CD4-positive, alpha-beta memory T cell (primary cell): ENCODE results near the gene PANK1. TPM values are rescaled to one million over a fixed set of nuclear protein-coding genes. Genes with fewer than 3 reads are reported as not detected.
"Not testable (repeated sequence)": the region's sequence is repeated elsewhere in the genome, so short reads cannot be mapped to it uniquely, and the experiment has no call there.

Experiments used
- CTCF ChIA-PET: fragments of 350-600 bp; sonication (Branson Sonifier 250); formaldehyde crosslinking; loops from one replicate; lab custom pipeline; 2021; ENCODE audit warnings: inconsistent platforms; ENCODE audit not compliant: partially characterized antibody; lab: Charles Lee
- POLR2A ChIA-PET: fragments of 350-600 bp; sonication (Branson Sonifier 250); formaldehyde crosslinking; loops from one replicate; lab custom pipeline; 2021; ENCODE audit not compliant: partially characterized antibody; lab: Charles Lee
- DNase-seq, 5 donors: peaks; one replicate each; pipeline versions ENCODE4 v3.0.0 to v3.0.0-alpha.2; 2020 to 2022; ENCODE audit warnings: mixed read lengths in 1 of 5
- H3K27ac ChIP-seq: one replicate; pipeline ENCODE4 v1.7.0; 2013; ENCODE audit warnings: low read depth, low read length
- H3K27me3 ChIP-seq: 2 replicates; pipeline ENCODE4 v1.7.0; 2013; ENCODE audit warnings: mild to moderate bottlenecking, low read length, moderate library complexity; ENCODE audit not compliant: insufficient read depth
- H3K36me3 ChIP-seq: 2 replicates; pipeline ENCODE4 v1.7.0; 2013; ENCODE audit warnings: mild to moderate bottlenecking, low read length, moderate library complexity; ENCODE audit not compliant: insufficient read depth
- H3K4me1 ChIP-seq: 2 replicates; pipeline ENCODE4 v1.7.0; 2013; ENCODE audit warnings: mild to moderate bottlenecking, low read length, moderate library complexity; ENCODE audit not compliant: insufficient read depth
- H3K4me3 ChIP-seq, 2 donors: one replicate each; pipeline ENCODE4 v1.7.0; 2013; ENCODE audit warnings: low read length in 2 of 2, mild to moderate bottlenecking in 1 of 2
- H3K9me3 ChIP-seq, 2 donors: one replicate each; pipeline ENCODE4 v1.7.0; 2013; ENCODE audit warnings: low read length in 2 of 2, control low read depth in 1 of 2; ENCODE audit not compliant: control insufficient read depth in 1 of 2
- H3K27ac Mint-ChIP-seq, 7 donors: one replicate each; pipeline ENCODE4 v1.8.0; 2020 to 2021; ENCODE audit warnings: mixed read lengths in 7 of 7, mild to moderate bottlenecking in 6 of 7, inconsistent platforms in 3 of 7, moderate library complexity in 3 of 7
- H3K27me3 Mint-ChIP-seq, 2 donors: one replicate each; pipeline ENCODE4 v1.8.0; 2020 to 2021; ENCODE audit warnings: mixed read lengths in 2 of 2
- H3K36me3 Mint-ChIP-seq, 2 donors: one replicate each; pipeline ENCODE4 v1.8.0; 2020 to 2021; ENCODE audit warnings: mixed read lengths in 2 of 2, inconsistent platforms in 1 of 2, mild to moderate bottlenecking in 1 of 2
- H3K4me1 Mint-ChIP-seq, 4 donors: one replicate each; pipeline ENCODE4 v1.8.0; 2020 to 2021; ENCODE audit warnings: mixed read lengths in 4 of 4, mild to moderate bottlenecking in 1 of 4
- H3K4me3 Mint-ChIP-seq, 8 donors: one replicate each; pipeline ENCODE4 v1.8.0; 2020 to 2021; ENCODE audit warnings: mixed read lengths in 8 of 8, mild to moderate bottlenecking in 7 of 8, moderate library complexity in 6 of 8, inconsistent platforms in 3 of 8
- H3K9me3 Mint-ChIP-seq, 8 donors: one replicate each; pipeline ENCODE4 v1.8.0; 2020 to 2021; ENCODE audit warnings: mixed read lengths in 8 of 8, mild to moderate bottlenecking in 5 of 8, inconsistent platforms in 3 of 8, moderate library complexity in 1 of 8
- intact Hi-C: fragments of 100-400 bp; cut with micrococcal nuclease; formaldehyde crosslinking; loops from one replicate; pipeline ENCODE4 v1.15.1; 2023
- polyA plus RNA-seq, 2 donors: library from polyadenylated mRNA; unstranded; fragments of 300-500 nt; fragmentation: Illumina TruSeq; gene quantifications; one replicate each; pipeline ENCODE4 v1.2.3, GENCODE V29; 2021
- total RNA-seq, 2 experiments: library from RNA; stranded (reverse); gene quantifications; one replicate each; pipeline ENCODE4 v1.2.3, GENCODE V29; 2021

The PANK1 gene
- total and polyA plus RNA-seq, 4 experiments from 2014 or later = 1.6 to 4.5 (median 3.1) TPM

- Histone ChIP-seq H3K4me3 (no peak overlapping the region), H3K4me1 (no peaks in the 10 kb centered on the region), H3K36me3 (no peaks in the 10 kb centered on the region), H3K27ac (no peak overlapping the region), H3K9me3 (no peaks in the 10 kb centered on the region), H3K27me3 (no peaks in the 10 kb centered on the region)
- intact Hi-C loops = no loop called here
- Mint-ChIP-seq H3K4me3 (no peak overlapping the region), H3K27me3 (no peaks in the 10 kb centered on the region), H3K9me3 (peaks cover 0 to 20% (median 15%) of the 10 kb centered on the region in 8 donors), H3K4me1 (peaks cover 0 to 3% (median under 1%) of the 10 kb centered on the region in 4 donors), H3K36me3 (peaks cover 0 to 14% of the 10 kb centered on the region in 2 donors), H3K27ac (no peak overlapping the region)
- CTCF ChIA-PET = no interaction called here
- POLR2A ChIA-PET = interaction anchor here (1.2 kb wide), 1 partner anchor 9 kb away, joined by 4 read pairs; no protein-coding TSS in a partner anchor
- no peak for DNase-seq
These were observed 21.0 kb downstream of the PANK1 start for GRCh38 chr10:89624020-89624419.

GRCh38 chr10:89622151-89622550, 22.9 kb downstream of the PANK1 start:
- CTCF ChIA-PET = no interaction called here
- Mint-ChIP-seq H3K27ac (no peak overlapping the region), H3K9me3 (peaks cover 0 to 24% (median 15%) of the 10 kb centered on the region in 8 donors), H3K4me1 (peaks cover 0 to 9% (median 3%) of the 10 kb centered on the region in 4 donors), H3K27me3 (no peaks in the 10 kb centered on the region), H3K4me3 (no peak overlapping the region), H3K36me3 (peaks cover 3 to 14% of the 10 kb centered on the region in 2 donors)
- H3K27ac ChIP-seq = no peak overlapping the region
- DNase-seq = no peak
- H3K4me3 ChIP-seq = no peak overlapping the region
- H3K36me3 ChIP-seq = no peaks in the 10 kb centered on the region
- H3K4me1 ChIP-seq = no peaks in the 10 kb centered on the region
- intact Hi-C loops = no loop called here
- POLR2A ChIA-PET = interaction anchor here (1.6 kb wide), 1 partner anchor 21 kb away, joined by 3 read pairs; no protein-coding TSS in a partner anchor
- no peaks in the 10 kb centered on the region for H3K27me3 ChIP-seq
- H3K9me3 ChIP-seq = no peaks in the 10 kb centered on the region

- CTCF ChIA-PET = no interaction called here
- H3K36me3 ChIP-seq = no peaks in the 10 kb centered on the region
- no peak for DNase-seq
These were observed 23.6 kb downstream of the PANK1 start for GRCh38 chr10:89621438-89621837.

GRCh38 chr10:89620296-89620695, 24.7 kb downstream of the PANK1 start:
- H3K4me3 Mint-ChIP-seq, H3K36me3 ChIP-seq, H3K4me3 ChIP-seq, H3K27me3 ChIP-seq, POLR2A ChIA-PET, DNase-seq, intact Hi-C loops, CTCF ChIA-PET, H3K9me3 ChIP-seq, H3K27me3 Mint-ChIP-seq, H3K27ac ChIP-seq: not testable (repeated sequence)
- Mint-ChIP-seq H3K9me3 (peaks cover 0 to 24% (median 15%) of the 10 kb centered on the region in 8 donors), H3K36me3 (peaks cover 3 to 14% of the 10 kb centered on the region in 2 donors), H3K27ac (peak overlapping the region in 1 of 7 donors; percentile 64), H3K4me1 (peaks cover 10 to 28% (median 14%) of the 10 kb centered on the region in 4 donors)
- H3K4me1 ChIP-seq = peaks cover 12% of the 10 kb centered on the region

More at GRCh38 chr10:89621438-89621837, 23.6 kb downstream of the PANK1 start:
- no peaks in the 10 kb centered on the region for H3K9me3 ChIP-seq
- peaks cover under 1% of the 10 kb centered on the region for H3K4me1 ChIP-seq
- Mint-ChIP-seq H3K4me3 (no peak overlapping the region), H3K36me3 (peaks cover 3 to 14% of the 10 kb centered on the region in 2 donors), H3K27ac (no peak overlapping the region), H3K9me3 (peaks cover 0 to 24% (median 15%) of the 10 kb centered on the region in 8 donors), H3K4me1 (peaks cover 0 to 16% (median 7%) of the 10 kb centered on the region in 4 donors), H3K27me3 (no peaks in the 10 kb centered on the region)
- POLR2A ChIA-PET = no interaction called here
- H3K27me3 ChIP-seq = no peaks in the 10 kb centered on the region
- intact Hi-C loops = no loop called here
- H3K4me3 ChIP-seq = no peak overlapping the region
- no peak overlapping the region for H3K27ac ChIP-seq

- Histone ChIP-seq H3K9me3 (no peaks in the 10 kb centered on the region), H3K27me3 (no peaks in the 10 kb centered on the region), H3K27ac (no peak overlapping the region), H3K4me3 (no peak overlapping the region), H3K36me3 (no peaks in the 10 kb centered on the region), H3K4me1 (peaks cover 39% of the 10 kb centered on the region)
- peak in 3 of 5 donors; percentile 8 to 13 (median 8) for DNase-seq
- Mint-ChIP-seq H3K27me3 (no peaks in the 10 kb centered on the region), H3K4me1 (peaks cover 27 to 59% (median 32%) of the 10 kb centered on the region in 4 donors), H3K9me3 (peaks cover 0 to 18% (median 13%) of the 10 kb centered on the region in 8 donors), H3K4me3 (peak overlapping the region in 6 of 8 donors; percentile 52 to 76 (median 69)), H3K36me3 (peaks cover 3 to 10% of the 10 kb centered on the region in 2 donors), H3K27ac (peak overlapping the region; percentile 48 to 93 (median 73))
- CTCF ChIA-PET = interaction anchor here (1.0 to 1.7 kb wide), 2 partner anchors 10 to 28 kb away, joined by 3 to 4 read pairs; no protein-coding TSS in a partner anchor
- POLR2A ChIA-PET = interaction anchor here (1.1 kb wide), 2 partner anchors 28 to 314 kb away, joined by 4 to 7 read pairs; partner anchors contain the start of gene IFIT2
- intact Hi-C loops = loop anchor here (2.0 kb wide), 1 partner anchor 29 kb away; the partner anchor contains the start of gene PANK1
These were observed 29.2 kb downstream of the PANK1 start for GRCh38 chr10:89615824-89616223.

DNA sequence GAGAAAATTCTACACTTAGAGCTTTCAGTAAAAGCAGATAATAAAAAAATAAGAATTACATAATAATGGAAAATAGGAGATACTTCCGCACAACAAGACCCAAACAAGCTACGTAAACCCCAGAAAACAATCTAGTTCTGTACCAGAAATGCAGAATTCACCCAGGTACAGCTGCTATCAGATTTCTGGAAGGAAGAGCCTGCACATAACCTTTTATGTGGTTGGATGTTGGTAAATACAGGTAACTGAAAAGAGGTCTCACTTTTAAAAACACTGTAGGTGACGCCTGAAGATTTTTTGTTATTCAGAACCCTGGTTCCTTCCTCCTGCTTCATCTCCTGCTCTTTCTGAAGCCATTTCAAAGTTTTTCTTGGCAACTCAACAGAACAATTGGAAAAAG, 29.9 kb downstream of the PANK1 start:
- H3K9me3 ChIP-seq = no peaks in the 10 kb centered on the region
- Mint-ChIP-seq H3K27me3 (no peaks in the 10 kb centered on the region), H3K9me3 (peaks cover 0 to 13% (median 7%) of the 10 kb centered on the region in 8 donors), H3K4me3 (peak overlapping the region in 7 of 8 donors; percentile 18 to 80 (median 71)), H3K36me3 (peaks cover 5 to 6% of the 10 kb centered on the region in 2 donors), H3K4me1 (peaks cover 27 to 61% (median 32%) of the 10 kb centered on the region in 4 donors), H3K27ac (peak overlapping the region; percentile 52 to 94 (median 73))
- no peaks in the 10 kb centered on the region for H3K36me3 ChIP-seq
- intact Hi-C loops = loop anchor here (2.0 kb wide), 1 partner anchor 30 kb away; the partner anchor contains the start of gene PANK1
- ChIA-PET POLR2A (interaction anchor here (0.8 to 1.1 kb wide), 5 partner anchors 8 to 314 kb away, joined by 3 to 7 read pairs (median 4); partner anchors contain the start of genes IFIT2, IFIT5 and KIF20B), CTCF (interaction anchor here (1.0 to 1.7 kb wide), 3 partner anchors 9 to 29 kb away, joined by 3 to 4 read pairs (median 4); no protein-coding TSS in a partner anchor)
- peak in 4 of 5 donors; percentile 49 to 65 (median 55) for DNase-seq
- H3K4me1 ChIP-seq = peaks cover 39% of the 10 kb centered on the region
- H3K27ac ChIP-seq = no peak overlapping the region
- no peak overlapping the region for H3K4me3 ChIP-seq
- no peaks in the 10 kb centered on the region for H3K27me3 ChIP-seq

DNA sequence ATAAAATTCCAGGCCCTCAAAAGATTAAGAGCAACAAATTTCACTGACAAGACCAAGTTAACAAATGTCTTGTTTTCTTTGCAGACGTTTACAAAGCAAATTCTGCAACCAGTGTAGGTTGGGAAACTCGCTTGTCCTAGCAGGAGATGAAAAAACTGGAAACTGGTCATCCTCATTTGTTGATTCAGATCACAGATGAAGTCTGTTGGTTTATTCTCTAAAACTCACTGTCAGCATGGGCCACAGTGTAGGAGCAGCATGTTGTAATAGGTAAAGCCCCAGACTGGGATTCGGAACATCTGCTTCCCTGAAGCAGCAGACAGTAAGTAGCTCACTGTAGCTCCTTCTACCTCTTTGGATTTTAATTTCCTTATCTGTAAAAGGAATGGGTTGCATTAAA, 31.5 kb downstream of the PANK1 start:
- Mint-ChIP-seq H3K4me3 (peak overlapping the region in 6 of 8 donors; percentile 7 to 67 (median 34)), H3K36me3 (peaks cover 0 to 6% of the 10 kb centered on the region in 2 donors), H3K27ac (peak overlapping the region in 3 of 7 donors; percentile 43 to 80 (median 57)), H3K9me3 (peaks cover 0 to 5% (median 0%) of the 10 kb centered on the region in 8 donors), H3K27me3 (no peaks in the 10 kb centered on the region), H3K4me1 (peaks cover 27 to 63% (median 32%) of the 10 kb centered on the region in 4 donors)
- CTCF ChIA-PET = interaction anchor here (1.6 kb wide), 1 partner anchor 17 kb away, joined by 4 read pairs; no protein-coding TSS in a partner anchor
- POLR2A ChIA-PET = interaction anchor here (0.9 kb wide), 1 partner anchor 88 kb away, joined by 3 read pairs; the partner anchor contains the start of gene KIF20B
- Histone ChIP-seq H3K27ac (no peak overlapping the region), H3K4me1 (peaks cover 39% of the 10 kb centered on the region), H3K36me3 (no peaks in the 10 kb centered on the region), H3K4me3 (no peak overlapping the region), H3K27me3 (no peaks in the 10 kb centered on the region), H3K9me3 (no peaks in the 10 kb centered on the region)
- intact Hi-C loops = no loop called here
- no peak for DNase-seq
